HG03045 (cell line): ENCODE results near the gene CWC15.
"Not testable (repeated sequence)": the region's sequence is repeated elsewhere in the genome, so short reads cannot be mapped to it uniquely, and the experiment has no call there.

Experiments used
- ATAC-seq: cut with Tn5 transposase; IDR thresholded peaks from one replicate; pipeline ENCODE4 v1.9.1; 2021; ENCODE audit warnings: mild to moderate bottlenecking, moderate library complexity; ENCODE audit not compliant: unreplicated experiment

CWC15 gene

DNA sequence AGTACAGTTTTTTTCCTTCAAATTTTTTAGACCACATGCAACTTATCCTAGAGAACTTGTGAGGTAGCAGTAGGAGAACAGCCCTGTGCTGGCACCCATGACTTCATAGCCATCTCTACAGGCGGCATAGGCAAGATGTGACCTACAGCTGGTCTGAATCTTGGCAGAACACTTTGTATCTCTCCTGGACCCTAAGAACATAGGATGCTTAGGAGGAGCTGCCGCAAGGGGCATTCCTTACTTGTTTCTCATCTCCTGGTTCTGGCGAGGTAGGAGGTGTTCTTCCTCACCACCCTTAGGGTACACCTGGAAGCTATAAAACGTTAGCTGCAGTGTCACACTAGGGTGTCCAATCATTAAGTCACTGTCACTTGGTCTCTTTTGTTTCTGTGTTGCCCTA is 16.4 kb downstream of the CWC15 start:
- ATAC-seq = no peak

DNA sequence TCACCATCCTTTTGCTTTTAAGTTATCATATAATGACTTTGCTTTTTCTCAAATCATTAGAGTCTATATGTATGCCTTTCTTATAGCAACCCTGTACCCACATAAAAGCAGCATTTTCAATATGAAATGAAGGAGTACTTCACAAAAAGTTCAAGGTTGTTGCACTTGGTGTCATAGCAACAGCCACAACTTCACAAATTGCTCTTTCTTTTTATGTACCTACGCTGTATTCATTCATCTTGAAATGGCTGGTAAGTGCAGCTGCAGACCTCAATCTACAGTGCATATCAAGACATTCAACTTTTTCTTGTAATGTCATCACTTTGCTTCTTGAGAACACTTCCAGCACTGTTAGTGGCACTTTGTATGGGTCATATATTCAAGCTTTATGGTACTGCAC is 18.6 kb downstream of the CWC15 start:
- ATAC-seq = no peak

DNA sequence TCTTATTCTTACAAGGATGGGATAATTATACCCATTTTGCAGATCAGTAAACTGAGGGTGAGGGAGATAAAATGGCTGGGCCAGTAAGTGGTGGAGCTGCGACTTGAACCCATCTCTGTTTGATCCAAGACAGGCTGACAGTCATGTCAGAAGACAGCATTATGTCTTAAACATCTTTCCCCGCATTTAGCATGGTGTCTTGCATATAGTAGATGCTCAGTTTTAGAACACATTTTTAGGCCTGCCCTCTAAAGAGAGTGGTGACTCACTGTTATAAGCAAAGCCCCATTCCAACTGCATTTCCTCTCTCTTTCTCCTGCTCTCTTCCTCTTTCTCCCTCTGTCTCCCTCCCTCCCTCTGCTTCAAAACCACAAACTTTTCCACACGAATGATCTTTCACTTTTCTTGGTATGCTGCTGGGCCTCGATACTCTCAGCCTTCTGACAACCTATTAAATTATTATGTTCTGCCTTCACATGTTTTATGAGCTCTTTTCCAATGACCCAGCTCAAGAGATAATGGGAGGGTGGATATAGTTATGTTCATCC is 25.2 kb downstream of the CWC15 start:
- ATAC-seq = no peak

DNA sequence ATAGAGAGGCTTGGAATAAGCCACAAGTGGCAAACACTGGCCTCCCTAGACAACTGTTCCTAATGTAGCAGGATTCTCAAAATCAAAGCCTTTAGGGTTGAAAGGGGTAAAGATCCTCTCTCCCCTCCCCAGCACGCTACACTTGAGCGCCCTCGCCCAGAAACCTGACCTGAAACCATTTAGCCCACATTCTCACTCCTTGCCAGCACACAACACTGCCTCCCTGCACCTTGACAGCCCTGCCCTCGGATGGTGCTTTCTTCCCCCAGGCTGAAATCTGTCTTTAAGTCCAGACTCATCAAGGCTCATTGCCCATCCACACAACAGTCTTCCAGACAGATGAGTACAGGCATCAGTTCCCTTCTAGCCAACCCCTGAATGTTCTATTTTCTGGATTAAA is 26.5 kb downstream of the CWC15 start:
- ATAC-seq = no peak

DNA sequence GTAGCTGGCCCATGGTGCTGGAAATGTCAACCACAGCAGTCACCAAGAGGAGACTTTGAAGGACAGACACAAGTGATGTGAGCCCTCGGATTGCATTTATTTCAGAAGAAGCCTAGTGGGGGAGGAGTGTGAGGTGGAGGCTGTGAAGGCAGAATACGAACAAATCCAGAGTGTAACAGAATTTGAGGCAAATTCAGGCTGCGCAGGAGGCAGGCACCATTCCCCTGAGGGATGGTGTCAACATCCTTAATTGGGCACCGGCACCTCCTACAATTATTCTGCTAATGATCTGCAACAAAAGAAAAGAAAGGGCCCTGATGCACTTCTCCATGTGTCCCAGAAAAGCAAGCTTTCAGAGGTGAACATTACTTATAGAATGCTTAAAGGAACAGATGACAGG is 32.2 kb downstream of the CWC15 start:
- no peak for ATAC-seq

DNA sequence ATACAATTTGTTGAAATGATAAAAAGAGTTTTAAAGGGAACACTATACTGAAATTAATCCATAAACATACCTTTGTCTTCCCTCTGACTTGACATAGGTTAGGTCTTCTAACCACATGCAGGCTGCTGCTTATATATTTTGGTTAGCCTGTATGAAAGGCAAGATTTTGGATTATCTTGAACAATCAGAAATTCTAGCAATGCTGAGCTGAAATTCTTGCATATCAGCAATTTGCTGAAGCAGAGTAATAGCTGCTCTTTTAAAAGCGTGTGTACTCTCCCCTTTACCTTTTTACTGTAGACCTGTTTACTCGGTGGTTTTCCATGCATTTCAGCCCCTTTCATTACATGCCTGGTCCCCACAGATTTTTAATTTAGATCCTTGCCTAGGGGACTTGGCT is 34.0 kb downstream of the CWC15 start:
- ATAC-seq = no peak

DNA sequence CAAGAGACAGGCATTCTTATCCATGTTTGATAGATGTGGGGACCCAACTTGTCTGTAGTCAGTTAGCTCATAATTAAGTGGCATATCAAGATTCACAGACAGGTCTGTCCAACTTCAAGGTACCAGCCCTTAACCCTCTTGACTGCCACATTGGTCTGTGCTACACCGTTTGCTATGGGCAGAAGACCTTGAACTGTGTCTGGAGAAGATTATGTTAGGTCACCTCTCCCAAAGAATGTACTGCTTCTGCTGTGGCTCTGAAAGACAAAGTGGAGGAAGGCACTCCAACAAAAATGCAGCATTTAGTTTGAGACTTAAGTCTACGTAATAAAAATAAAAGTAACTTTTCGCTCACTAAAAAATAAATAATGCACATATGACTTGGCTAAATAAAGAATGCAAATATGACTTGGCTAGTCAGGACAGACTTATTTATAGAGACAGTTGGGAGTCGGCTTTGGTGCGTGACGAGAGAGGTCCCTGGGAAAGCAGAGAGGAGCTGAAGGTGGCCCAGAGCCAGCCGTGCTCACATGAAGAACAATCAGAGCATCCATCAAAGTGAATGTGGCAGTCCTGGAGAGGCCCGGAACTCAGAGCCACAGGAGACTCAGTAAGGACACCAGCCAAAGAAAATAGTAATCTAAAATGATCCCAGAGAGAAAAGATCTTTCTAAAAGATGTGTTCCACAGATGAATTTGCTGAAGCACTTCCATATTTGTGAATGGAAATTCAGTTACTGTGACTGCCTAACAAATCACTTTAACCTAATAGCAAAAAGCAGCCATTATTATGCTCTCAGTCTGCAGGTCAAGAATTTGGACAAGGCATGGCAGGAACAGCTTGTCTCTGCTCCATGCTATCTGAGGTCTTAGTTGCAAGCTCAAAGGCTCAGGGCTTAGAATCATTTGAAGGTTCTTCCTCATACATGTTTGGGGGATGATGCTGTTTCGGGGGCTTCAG is 35.0 kb downstream of the CWC15 start:
- ATAC-seq = no peak

DNA sequence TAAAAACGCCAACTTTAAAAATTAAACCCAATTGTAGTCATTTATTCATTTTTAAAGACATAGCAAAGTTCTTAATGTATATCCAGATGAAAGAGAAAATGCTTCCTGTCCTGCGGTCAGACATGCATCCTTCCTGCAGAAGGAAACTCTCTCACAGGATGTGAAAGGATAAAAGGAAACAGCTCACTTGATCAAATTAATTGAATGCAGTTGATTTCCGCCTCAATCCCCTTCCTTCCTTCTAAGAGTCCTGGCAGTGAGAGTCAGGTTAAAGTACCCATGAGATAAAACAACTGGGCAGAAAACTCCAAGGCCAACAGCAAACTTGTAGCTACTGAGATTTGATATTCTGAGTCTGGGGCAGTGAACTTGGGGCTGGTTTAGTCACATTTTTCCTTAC is 38.5 kb downstream of the CWC15 start:
- ATAC-seq = no peak

DNA sequence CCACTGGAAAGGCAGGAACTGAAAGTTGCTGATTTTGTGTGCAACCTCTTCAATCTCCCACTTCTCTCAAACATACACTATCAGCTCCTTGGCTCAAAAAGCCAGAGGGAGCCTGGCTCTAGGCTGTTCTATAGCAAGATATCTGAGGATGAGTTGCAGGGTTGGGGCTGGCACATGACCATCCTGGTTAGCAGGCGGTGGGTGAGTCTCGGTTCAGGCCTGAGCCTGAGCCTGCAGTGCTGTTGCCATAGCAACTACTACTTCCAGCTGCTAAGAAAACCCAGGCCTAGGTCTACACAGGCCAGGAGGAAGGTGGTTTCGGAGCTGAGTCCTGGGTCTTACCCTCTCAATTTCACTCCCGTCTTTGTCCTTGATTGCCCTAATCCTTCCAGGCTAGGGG is 39.0 kb downstream of the CWC15 start:
- ATAC-seq = no peak

DNA sequence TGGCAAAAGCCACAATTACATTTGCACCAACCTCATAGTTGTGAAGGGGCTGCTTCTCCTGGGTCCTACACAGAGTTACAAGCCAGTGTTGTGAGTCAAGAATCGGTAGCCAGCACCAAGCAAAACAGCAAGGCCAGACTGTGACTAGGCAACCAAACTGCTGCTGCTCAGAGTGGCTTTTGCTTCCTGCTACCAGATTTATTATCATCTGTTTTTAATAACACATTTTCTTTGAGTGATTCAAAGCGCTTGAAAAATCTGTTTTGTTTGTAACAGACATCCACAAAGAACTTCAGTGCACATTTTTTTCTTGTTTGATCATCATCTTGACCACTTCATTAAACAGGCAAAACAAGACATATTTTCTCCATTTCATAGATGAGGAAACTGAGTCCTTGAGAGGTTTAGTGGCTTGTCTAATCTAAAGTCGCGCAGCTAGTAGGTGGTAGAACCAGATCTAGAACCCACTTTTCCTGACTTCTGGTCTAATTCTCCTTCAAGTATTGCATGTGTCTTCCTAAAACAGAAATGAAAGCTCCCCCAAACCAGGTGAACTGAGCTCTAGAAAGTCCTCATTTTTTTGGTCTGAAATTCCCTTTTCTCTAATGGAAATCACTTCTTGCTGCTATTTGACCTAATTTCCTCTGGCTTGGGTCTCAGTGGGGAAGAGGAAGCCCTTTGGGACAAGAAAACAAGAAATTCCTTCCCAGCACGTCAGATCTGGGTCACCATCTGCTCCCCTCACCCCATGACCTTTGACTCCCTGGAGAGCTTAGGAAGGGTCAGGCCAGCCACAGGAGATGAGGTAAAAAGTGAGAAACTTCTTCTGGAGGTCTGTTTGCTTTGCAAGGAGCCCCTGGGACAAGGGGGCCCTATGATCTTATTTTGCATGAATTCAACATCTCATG is 39.9 kb downstream of the CWC15 start:
- ATAC-seq = no peak

DNA sequence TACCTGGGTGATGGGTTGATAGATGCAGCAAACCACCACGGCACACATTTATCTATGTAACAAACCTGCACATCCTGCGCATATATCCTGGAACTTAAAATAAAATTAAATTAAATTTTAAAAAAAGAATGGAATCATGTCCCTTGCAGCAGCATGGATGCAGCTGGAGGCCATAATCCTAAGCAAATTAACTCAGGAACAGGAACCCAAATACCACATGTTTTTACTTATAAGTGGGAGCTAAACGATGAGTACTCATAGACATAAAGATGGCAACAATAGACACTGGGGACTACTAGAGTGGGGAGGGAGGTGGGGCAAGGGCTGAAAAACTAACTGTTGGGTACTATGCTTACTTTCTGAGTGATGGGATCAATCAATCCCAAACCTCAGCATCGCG is 40.9 kb downstream of the CWC15 start:
- ATAC-seq = no peak

DNA sequence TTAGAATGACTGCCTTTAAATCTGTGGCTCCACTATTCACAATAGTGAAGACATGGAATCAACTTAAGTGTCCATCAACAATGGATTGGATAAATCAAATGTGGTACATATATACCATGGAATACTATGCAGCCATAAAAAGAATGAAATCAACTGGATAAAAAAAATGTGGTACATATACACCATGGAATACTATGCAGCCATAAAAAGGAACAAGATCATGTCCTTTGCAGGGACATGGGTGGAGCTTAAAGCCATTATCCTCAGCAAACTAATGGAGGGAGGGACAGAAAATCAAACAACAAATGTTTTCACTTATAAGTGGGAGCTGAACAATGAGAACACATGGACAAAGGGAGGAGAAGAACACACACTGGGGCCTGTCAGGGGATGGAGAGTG is 41.3 kb downstream of the CWC15 start:
- ATAC-seq = not testable (repeated sequence)

DNA sequence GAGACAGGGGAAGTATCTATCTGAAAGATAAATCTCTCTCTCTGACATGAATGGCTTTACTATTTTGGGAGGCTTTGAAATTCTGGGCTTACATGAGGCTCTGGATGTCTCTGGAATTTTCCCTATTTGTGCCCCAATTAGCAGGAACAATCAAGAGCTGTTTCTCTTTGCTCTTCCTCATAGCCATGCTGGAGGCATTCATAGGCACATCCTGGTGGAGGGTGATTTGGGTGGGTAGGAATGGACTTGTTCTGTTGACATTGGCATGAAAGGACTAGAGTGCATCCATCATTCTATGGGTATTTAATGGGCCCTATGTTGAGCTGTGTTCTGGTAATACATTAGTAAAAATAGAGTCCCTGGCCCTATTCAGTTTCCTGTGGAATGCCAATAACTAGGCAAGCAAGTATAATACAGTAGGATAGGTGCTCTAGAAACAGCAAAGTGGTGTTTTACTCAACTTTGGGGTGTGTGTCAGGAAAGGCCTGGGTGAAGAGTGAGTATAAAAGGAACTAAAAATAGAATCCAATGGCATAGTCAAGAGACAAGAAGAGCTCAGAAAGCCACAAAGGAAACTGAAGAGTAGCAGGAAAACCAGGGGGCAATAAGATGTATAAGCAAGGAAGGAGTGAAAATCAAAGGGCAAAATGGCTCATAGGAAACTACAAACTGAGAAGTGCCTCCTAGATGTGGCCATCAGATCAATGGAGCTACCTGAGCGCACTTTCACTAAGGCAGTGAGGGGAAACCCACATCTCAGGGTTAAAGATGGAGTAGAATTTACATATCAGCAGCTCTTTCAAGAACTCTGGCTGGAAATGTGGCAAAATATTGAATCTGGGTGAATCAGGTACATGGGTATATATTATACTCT is 45.0 kb downstream of the CWC15 start:
- no peak for ATAC-seq

DNA sequence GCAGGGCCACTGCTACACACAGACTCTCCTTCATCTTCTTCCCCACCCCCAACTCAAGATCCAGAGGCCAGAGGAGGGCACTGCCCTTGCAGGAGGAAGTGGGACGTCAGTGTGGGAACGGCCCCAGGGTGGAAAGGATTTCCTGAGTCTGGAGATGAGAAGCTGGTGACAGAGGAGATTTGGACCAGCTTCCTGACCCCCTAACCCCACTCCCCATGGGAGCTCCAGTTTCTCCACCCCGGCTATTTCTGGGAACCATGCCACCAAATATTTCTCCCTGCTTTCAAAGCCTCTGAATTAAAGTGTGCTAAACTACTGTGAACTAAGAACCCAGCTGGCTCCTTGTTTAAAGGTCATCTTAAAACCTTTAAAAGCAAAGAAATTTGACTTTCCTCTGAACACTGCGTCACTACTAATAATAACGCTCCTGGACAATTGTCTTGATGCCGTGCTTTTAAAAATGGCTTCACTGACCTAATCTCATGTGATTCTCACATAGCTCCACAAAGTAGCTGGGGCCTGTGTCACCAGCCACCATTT is 46.6 kb downstream of the CWC15 start:
- ATAC-seq = no peak

DNA sequence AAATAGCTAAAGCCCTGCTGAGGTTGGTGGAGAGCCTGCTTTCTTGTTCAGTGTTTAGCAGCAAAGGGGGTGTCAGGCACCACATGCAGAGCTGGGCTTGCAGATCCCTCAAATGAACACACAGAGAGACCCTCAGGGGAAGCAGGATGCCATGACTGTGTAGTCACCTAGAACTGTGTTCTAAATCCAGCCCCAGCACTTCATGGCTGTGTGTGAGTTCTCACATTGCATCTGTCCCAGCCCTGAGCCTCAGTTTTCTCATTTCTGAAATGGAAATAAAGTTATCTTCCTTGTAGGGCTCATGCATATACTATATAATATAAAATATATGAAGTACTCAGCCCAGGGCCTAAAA is 47.1 kb downstream of the CWC15 start:
- ATAC-seq = no peak

DNA sequence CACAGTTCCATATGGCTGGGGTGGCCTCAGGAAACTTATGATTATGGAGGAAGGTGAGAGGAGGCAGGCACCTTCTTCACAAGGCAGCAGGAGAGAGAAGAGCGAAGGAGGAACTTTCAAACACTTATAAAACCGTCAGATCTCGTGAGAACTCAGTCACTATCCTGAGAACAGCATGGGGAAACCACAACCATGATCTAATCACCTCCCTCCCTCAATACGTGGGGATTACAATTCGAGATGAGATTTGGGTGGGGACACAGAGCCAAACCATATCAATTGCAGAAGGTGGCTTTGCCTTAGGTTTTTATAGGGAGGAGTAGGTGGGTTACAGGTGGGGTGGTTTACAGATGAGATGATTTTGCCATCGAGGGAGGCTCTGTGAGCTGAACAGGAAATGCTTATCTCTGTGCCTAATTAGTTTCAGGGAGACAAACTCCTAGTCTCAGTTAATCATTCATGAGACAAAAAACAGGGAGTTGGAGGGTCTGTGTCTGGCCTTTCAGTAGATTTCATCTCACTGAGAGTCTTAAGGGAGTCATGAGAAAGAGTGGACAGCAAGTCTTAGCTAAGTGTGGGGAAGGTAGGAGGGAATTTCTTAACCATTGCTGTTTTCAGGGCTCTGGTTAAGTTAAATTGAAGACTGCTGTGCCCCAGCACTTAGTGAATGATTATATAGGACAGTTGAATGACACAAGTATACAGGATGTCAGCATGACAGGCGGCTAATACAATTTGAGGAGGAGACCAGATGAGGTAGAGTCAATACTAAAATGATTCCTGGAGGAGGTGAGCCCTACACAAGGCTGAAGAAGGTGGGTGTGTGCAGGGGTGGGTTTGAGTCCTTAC is 47.7 kb downstream of the CWC15 start:
- no peak for ATAC-seq

DNA sequence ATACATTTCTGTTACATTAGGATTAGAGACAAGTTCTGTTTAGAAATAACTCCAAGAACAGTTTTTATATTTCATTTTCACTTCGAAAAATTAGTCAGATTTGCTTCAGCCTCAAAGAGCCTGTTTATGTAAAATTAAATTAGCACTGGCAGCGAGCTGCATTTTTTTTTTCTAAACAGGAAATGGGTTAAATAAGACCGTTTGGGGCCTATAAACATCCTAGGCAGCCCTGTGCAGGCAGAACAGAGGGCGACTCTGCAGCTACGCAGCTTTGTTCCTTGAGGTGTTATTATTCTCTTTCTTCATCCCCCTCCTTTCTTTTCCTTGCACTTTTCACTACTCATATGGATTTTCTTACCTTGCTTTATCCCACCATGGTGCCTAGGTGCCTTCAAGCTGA is 48.7 kb downstream of the CWC15 start:
- ATAC-seq = no peak

DNA sequence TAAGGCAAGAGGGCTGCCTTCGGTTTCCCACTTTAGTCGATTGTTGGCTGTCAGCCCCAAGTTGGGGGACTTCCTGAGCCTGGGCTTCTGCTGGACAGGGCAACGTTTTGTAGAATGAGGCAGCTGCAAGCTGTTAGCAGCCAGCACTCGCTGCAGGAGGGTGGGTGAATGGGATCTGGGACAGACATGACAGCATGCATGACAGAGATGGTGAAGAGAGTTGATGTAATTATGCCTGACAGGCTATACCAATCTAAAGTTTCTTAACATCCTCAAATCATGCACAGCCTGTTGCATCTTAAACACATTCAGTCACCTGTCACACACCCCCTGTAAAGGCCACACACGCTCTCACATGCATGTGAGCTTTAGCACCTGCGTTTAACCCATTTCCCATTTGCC is 49.2 kb downstream of the CWC15 start:
- ATAC-seq = no peak

DNA sequence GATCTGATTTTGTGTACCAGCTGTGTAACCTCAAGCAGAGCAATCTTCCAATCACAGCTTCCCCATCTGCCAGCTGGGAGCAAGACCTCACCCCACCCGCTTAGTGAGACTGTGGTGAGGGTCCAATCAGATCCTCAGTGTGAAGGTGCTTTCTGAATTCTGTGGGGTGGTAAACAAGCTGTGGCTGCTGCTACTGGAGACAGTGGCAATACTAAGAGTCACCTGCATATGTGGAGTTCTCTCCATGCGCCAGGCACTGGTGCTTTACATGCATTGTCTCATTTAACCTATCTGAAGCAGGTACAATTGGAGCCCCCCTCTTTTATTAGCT is 50.4 kb downstream of the CWC15 start:
- no peak for ATAC-seq
